ENCODE results near the gene S100A4. TPM values are rescaled to one million over a fixed set of nuclear protein-coding genes. Genes with fewer than 3 reads are reported as not detected.
"Not testable (repeated sequence)": the region's sequence is repeated elsewhere in the genome, so short reads cannot be mapped to it uniquely, and the experiment has no call there.

S100A4 gene
- total RNA-seq, 2 donors from 2014 or later = 85.4 to 124 TPM

- H3K4me1 Mint-ChIP-seq (ENCODE audit: low read depth in 2 of 2) = peaks cover 10 to 12% of the 10 kb centered on the region in 2 donors
- H3K9me3 Mint-ChIP-seq = not testable (repeated sequence)
Observed at GRCh38 chr1:153575497-153575896, 29.9 kb upstream of the S100A4 start.

GRCh38 chr1:153575081-153575491, 29.5 kb upstream of the S100A4 start:
- ATAC-seq; DNase-seq (ENCODE audit: low spot score); H3K27ac Mint-ChIP-seq; H3K9me3 Mint-ChIP-seq; H3K4me3 Mint-ChIP-seq; H3K36me3 Mint-ChIP-seq: not testable (repeated sequence)
- Mint-ChIP-seq H3K4me1 (ENCODE audit: low read depth in 2 of 2) (peaks cover 10 to 12% of the 10 kb centered on the region in 2 donors), H3K27me3 (peaks cover 32 to 35% of the 10 kb centered on the region in 2 donors)

More at GRCh38 chr1:153575497-153575896, 29.9 kb upstream of the S100A4 start:
- H3K27me3 Mint-ChIP-seq = peaks cover 29 to 34% of the 10 kb centered on the region in 2 donors
- not testable (repeated sequence) for H3K27ac Mint-ChIP-seq; DNase-seq (ENCODE audit: low spot score); H3K36me3 Mint-ChIP-seq; ATAC-seq; H3K4me3 Mint-ChIP-seq

GRCh38 chr1:153573351-153573750, 27.7 kb upstream of the S100A4 start:
- Mint-ChIP-seq H3K4me3 (no peak overlapping the region), H3K9me3 (no peaks in the 10 kb centered on the region), H3K27ac (peak overlapping the region in 1 of 2 donors; percentile 77), H3K36me3 (no peaks in the 10 kb centered on the region), H3K4me1 (ENCODE audit: low read depth in 2 of 2) (peaks cover 15 to 17% of the 10 kb centered on the region in 2 donors), H3K27me3 (peaks cover 28 to 30% of the 10 kb centered on the region in 2 donors)
- ATAC-seq = no peak
- no peak for DNase-seq (ENCODE audit: low spot score)

- Mint-ChIP-seq H3K9me3 (no peaks in the 10 kb centered on the region), H3K4me3 (no peak overlapping the region), H3K27me3 (peaks cover 20 to 22% of the 10 kb centered on the region in 2 donors), H3K36me3 (no peaks in the 10 kb centered on the region), H3K4me1 (ENCODE audit: low read depth in 2 of 2) (peaks cover 21 to 23% of the 10 kb centered on the region in 2 donors), H3K27ac (peak overlapping the region in 1 of 2 donors; percentile 77)
- ATAC-seq (peak; percentile 74 to 78), DNase-seq (ENCODE audit: low spot score) (no peak)
Observed at GRCh38 chr1:153572569-153573015, 27.0 kb upstream of the S100A4 start.

GRCh38 chr1:153571706-153572105, 26.1 kb upstream of the S100A4 start:
- Mint-ChIP-seq H3K9me3 (no peaks in the 10 kb centered on the region), H3K4me1 (ENCODE audit: low read depth in 2 of 2) (peaks cover 25 to 28% of the 10 kb centered on the region in 2 donors), H3K4me3 (no peak overlapping the region), H3K27ac (peak overlapping the region in 1 of 2 donors; percentile 77), H3K36me3 (no peaks in the 10 kb centered on the region), H3K27me3 (peaks cover 16 to 17% of the 10 kb centered on the region in 2 donors)
- DNase-seq (ENCODE audit: low spot score) (no peak), ATAC-seq (no peak)

- peaks cover 16 to 17% of the 10 kb centered on the region in 2 donors for H3K27me3 Mint-ChIP-seq
- DNase-seq (ENCODE audit: low spot score) (no peak), ATAC-seq (no peak)
- no peaks in the 10 kb centered on the region for H3K9me3 Mint-ChIP-seq
- no peak overlapping the region for H3K4me3 Mint-ChIP-seq
- peaks cover 32 to 34% of the 10 kb centered on the region in 2 donors for H3K4me1 Mint-ChIP-seq (ENCODE audit: low read depth in 2 of 2)
- H3K27ac Mint-ChIP-seq = no peak overlapping the region
- no peaks in the 10 kb centered on the region for H3K36me3 Mint-ChIP-seq
Observed at GRCh38 chr1:153570874-153571273, 25.3 kb upstream of the S100A4 start.

GRCh38 chr1:153569465-153569864, 23.9 kb upstream of the S100A4 start:
- no peaks in the 10 kb centered on the region for H3K9me3 Mint-ChIP-seq
- H3K4me3 Mint-ChIP-seq = no peak overlapping the region
- DNase-seq (ENCODE audit: low spot score) = no peak
- ATAC-seq = no peak
- H3K36me3 Mint-ChIP-seq = no peaks in the 10 kb centered on the region
- peak overlapping the region in 1 of 2 donors; percentile 45 for H3K27ac Mint-ChIP-seq
- H3K27me3 Mint-ChIP-seq = peaks cover 16 to 17% of the 10 kb centered on the region in 2 donors
- peaks cover 35 to 38% of the 10 kb centered on the region in 2 donors for H3K4me1 Mint-ChIP-seq (ENCODE audit: low read depth in 2 of 2)

- peak overlapping the region; percentile 45 for H3K4me3 Mint-ChIP-seq
- ATAC-seq (peak; percentile 34), DNase-seq (ENCODE audit: low spot score) (peak; percentile 78)
- no peaks in the 10 kb centered on the region for H3K36me3 Mint-ChIP-seq
- H3K9me3 Mint-ChIP-seq = no peaks in the 10 kb centered on the region
- peaks cover 35 to 38% of the 10 kb centered on the region in 2 donors for H3K4me1 Mint-ChIP-seq (ENCODE audit: low read depth in 2 of 2)
- H3K27ac Mint-ChIP-seq = peak overlapping the region; percentile 70 to 91
- H3K27me3 Mint-ChIP-seq = peaks cover 16 to 17% of the 10 kb centered on the region in 2 donors
Observed at GRCh38 chr1:153568367-153569099, 22.9 kb upstream of the S100A4 start.

GRCh38 chr1:153567621-153568366, 22.2 kb upstream of the S100A4 start:
- peak overlapping the region; percentile 70 to 91 for H3K27ac Mint-ChIP-seq
- peaks cover 30 to 31% of the 10 kb centered on the region in 2 donors for H3K4me1 Mint-ChIP-seq (ENCODE audit: low read depth in 2 of 2)
- DNase-seq (ENCODE audit: low spot score) (no peak), ATAC-seq (no peak)
- peaks cover 16 to 17% of the 10 kb centered on the region in 2 donors for H3K27me3 Mint-ChIP-seq
- H3K4me3 Mint-ChIP-seq = peak overlapping the region; percentile 30
- no peaks in the 10 kb centered on the region for H3K36me3 Mint-ChIP-seq
- H3K9me3 Mint-ChIP-seq = no peaks in the 10 kb centered on the region

- peak overlapping the region; percentile 91 to 93 for H3K27ac Mint-ChIP-seq
- H3K36me3 Mint-ChIP-seq = no peaks in the 10 kb centered on the region
- DNase-seq (ENCODE audit: low spot score) = peak; percentile 90
- H3K4me1 Mint-ChIP-seq (ENCODE audit: low read depth in 2 of 2) = peaks cover 26 to 28% of the 10 kb centered on the region in 2 donors
- peak; percentile 95 for ATAC-seq
- no peaks in the 10 kb centered on the region for H3K9me3 Mint-ChIP-seq
- H3K27me3 Mint-ChIP-seq = peaks cover 15 to 16% of the 10 kb centered on the region in 2 donors
- peak overlapping the region; percentile 55 for H3K4me3 Mint-ChIP-seq
Observed at GRCh38 chr1:153566414-153567371, 21.1 kb upstream of the S100A4 start.

- peak; percentile 50 to 73 for ATAC-seq
- peak within 1 kb of the TSS; percentile 81 for H3K4me3 Mint-ChIP-seq
- DNase-seq (ENCODE audit: low spot score) = peak; percentile 65
- peaks cover 23 to 28% of the 10 kb centered on the region in 2 donors for H3K4me1 Mint-ChIP-seq (ENCODE audit: low read depth in 2 of 2)
- peak within 1 kb of the TSS; percentile 91 to 93 for H3K27ac Mint-ChIP-seq
- H3K9me3 Mint-ChIP-seq = no peaks in the 10 kb centered on the region
- no peaks in the 10 kb centered on the region for H3K36me3 Mint-ChIP-seq
- peaks cover 10 to 13% of the 10 kb centered on the region in 2 donors for H3K27me3 Mint-ChIP-seq
Observed at GRCh38 chr1:153565529-153566374, 20.1 kb upstream of the S100A4 start, which contains the start of gene S100A2. Gene S100A2 (minus strand): TSS chr1:153565844. CDS start chr1:153563877, 1,967 bp downstream.

- Mint-ChIP-seq H3K36me3 (no peaks in the 10 kb centered on the region), H3K9me3 (no peaks in the 10 kb centered on the region), H3K27ac (no peak overlapping the region), H3K27me3 (no peaks in the 10 kb centered on the region), H3K4me1 (ENCODE audit: low read depth in 2 of 2) (peaks cover 23 to 28% of the 10 kb centered on the region in 2 donors), H3K4me3 (no peak overlapping the region)
- ATAC-seq (no peak), DNase-seq (ENCODE audit: low spot score) (no peak)
Observed at GRCh38 chr1:153563991-153564390, 18.4 kb upstream of the S100A4 start.
